GM12875 (cell line): Measurements from ENCODE around the gene CDR2L.
A peak's percentile ranks its signal among the peaks of the same experiment; 100 is the strongest.
"Not testable (repeated sequence)": the region's sequence is repeated elsewhere in the genome, so short reads cannot be mapped to it uniquely, and the experiment has no call there.

Source experiments
- H3K4me3 ChIP-seq: one replicate; pipeline ENCODE4 v1.5.1; 2011; ENCODE audit warnings: low read depth, low read length, control low read depth
- TF ChIP-seq, protein P1 (sequence below): IDR thresholded peaks from 2 replicates; pipeline ENCODE4 v1.5.1; 2011; ENCODE audit warnings: low read depth, mild to moderate bottlenecking, control low read depth, inconsistent platforms, low read length, moderate library complexity, borderline replicate concordance; ENCODE audit not compliant: insufficient read depth

CDR2L gene

DNA sequence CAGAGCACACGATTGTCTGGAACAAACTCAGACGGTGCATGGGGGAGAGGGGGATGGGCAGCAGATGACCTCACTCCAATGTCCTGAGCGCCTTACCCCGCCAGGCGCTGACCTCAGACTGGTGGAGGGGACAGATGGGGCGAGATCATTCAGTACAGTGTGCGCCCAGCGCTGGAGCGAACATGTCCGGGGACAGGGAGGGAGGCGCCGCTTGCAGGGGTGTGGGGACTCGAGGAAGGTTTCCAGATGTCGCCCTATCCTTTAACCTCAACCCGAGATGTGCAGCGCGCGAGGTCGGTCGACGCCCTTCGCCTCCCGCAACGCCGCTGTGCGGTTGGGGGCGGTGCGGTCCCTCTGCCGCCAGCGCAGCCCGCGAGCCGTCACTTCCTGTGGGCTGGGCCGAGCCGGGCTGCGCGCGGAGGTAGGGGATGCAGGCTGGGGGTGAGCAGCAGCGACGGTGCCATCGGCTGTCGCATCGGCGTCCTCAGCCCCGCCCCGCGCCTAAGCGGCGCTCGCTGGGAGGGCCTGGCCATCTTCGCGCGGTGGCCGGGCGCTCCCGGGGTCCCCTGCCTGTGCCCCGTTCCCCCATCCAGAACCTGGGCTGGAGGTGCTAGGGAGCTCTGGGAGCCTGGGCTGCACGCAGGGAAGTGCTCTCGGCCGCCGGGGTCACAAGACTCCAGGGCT, 5.3 kb upstream of the CDR2L start:
- TF ChIP-seq, protein P1, sequence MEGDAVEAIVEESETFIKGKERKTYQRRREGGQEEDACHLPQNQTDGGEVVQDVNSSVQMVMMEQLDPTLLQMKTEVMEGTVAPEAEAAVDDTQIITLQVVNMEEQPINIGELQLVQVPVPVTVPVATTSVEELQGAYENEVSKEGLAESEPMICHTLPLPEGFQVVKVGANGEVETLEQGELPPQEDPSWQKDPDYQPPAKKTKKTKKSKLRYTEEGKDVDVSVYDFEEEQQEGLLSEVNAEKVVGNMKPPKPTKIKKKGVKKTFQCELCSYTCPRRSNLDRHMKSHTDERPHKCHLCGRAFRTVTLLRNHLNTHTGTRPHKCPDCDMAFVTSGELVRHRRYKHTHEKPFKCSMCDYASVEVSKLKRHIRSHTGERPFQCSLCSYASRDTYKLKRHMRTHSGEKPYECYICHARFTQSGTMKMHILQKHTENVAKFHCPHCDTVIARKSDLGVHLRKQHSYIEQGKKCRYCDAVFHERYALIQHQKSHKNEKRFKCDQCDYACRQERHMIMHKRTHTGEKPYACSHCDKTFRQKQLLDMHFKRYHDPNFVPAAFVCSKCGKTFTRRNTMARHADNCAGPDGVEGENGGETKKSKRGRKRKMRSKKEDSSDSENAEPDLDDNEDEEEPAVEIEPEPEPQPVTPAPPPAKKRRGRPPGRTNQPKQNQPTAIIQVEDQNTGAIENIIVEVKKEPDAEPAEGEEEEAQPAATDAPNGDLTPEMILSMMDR = 0 out of 2 replicates have a peak, but pooled peaks have one; percentile 5
- H3K4me3 ChIP-seq = peak overlapping the region; percentile 31

DNA sequence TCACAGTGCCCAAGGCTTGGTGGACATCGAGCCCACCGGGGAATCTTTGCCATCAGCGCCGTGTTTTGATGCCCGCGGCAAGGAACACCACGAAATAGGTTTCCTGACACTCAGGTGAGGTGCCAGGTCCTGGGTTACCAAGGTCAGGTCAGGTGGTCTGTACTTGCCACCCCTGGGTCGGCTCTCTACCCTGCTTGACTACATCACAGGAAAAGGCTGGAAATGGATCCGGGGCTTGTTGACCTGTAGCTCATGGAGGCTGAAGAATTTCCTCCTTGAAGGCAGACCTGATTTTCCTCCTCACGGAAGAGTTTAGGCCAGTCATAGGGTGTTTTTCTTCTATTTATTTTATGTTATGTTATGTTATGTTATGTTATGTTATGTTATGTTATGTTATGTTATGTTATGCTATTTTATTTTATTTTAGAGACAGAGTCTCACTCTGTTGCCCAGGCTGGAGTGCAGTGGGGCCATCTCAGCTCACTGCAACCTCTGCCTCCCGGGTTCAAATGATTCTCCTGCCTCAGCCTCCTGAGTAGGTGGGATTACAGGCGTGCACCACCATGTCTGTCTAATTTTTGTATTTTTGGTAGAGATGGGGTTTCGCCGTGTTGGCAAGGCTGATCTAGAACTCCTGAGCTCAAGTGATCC, 4.6 kb upstream of the CDR2L start:
- not testable (repeated sequence) for H3K4me3 ChIP-seq

GRCh38 chr17:74986206-74986576, 1.2 kb upstream of the CDR2L start:
- no peak overlapping the region for H3K4me3 ChIP-seq
- TF ChIP-seq, protein P1 = no peak

GRCh38 chr17:74987909-74988711, 678 bp downstream of the CDR2L start:
- TF ChIP-seq, protein P1 = no peak
- H3K4me3 ChIP-seq = peak overlapping the region; percentile 33

DNA sequence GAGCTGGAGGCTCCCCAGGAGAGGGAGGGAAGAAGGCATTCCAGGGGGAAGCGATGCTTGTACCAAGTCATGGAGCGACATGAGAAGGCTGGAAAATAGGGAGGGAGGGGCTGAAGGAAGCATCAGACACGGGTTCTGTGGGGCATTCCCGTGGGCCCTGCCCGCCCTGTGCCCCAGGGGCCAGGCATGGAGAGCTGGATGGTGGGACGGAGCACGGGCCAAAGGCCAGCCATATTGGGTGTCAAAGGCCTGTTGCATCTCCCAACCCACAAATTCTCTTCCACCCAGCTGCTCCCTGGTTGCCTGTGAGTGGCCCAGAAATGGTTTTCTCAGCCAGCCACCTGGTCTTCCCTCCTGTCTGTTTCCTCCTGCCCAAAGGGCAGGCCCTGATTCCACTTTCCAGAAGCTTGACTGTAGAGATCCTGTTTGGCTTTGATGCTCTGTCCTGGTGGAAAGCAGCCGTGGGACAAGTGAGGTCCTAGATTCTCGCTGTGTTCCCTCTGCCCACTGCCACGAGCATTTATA, 3.2 kb downstream of the CDR2L start:
- TF ChIP-seq, protein P1 = no peak
- H3K4me3 ChIP-seq = no peak overlapping the region

- no peak overlapping the region for H3K4me3 ChIP-seq
- TF ChIP-seq, protein P1 = no peak
Measured at GRCh38 chr17:74992223-74992622, 4.8 kb downstream of the CDR2L start.

GRCh38 chr17:74994440-74994839, 7.0 kb downstream of the CDR2L start:
- TF ChIP-seq, protein P1 = no peak
- H3K4me3 ChIP-seq = no peak overlapping the region
